ENCODE measurements around the gene EPOP. TPM values are rescaled to one million over a fixed set of nuclear protein-coding genes. Genes with fewer than 3 reads are reported as not detected.
A peak's percentile ranks its signal among the peaks of the same experiment; 100 is the strongest.

The EPOP gene
- total and polyA plus RNA-seq, 2 of the 13 experiments (the other 11 are each of a cell fraction or from before 2014, with no cell fraction given): 14.7 to 37.8 TPM

DNA sequence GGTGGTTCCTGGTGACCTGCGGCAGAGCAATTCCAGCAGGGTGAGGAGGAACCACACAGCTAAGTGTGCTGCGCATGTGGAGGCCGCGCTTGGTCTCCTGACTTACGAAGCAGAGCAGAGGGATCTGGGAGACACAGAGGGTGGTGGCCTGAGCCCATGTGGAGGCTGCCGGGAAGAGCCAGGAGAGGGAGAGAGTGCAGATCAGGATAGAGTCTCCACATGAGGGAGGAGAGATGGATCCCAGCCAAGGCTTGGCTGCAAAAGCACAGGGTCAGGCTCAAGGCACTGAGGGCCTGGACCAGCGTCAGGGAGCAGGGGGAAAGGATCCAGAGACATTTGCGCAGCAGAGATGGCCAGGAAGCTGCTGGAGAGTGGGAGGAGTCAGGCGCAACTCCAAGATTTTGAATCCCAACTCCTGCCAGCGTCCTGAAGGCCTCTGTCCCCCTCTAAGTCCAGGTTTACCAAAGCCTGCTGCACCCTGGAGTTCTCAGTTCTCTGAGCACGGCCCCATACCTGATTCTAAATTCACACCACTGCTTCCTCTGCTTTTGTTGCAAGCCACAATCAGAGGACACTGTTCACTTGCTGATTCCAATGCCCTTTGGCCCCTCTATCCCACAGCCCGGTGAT, 19.1 kb upstream of the EPOP start (continued):
- TF ChIP-seq, protein P1, sequence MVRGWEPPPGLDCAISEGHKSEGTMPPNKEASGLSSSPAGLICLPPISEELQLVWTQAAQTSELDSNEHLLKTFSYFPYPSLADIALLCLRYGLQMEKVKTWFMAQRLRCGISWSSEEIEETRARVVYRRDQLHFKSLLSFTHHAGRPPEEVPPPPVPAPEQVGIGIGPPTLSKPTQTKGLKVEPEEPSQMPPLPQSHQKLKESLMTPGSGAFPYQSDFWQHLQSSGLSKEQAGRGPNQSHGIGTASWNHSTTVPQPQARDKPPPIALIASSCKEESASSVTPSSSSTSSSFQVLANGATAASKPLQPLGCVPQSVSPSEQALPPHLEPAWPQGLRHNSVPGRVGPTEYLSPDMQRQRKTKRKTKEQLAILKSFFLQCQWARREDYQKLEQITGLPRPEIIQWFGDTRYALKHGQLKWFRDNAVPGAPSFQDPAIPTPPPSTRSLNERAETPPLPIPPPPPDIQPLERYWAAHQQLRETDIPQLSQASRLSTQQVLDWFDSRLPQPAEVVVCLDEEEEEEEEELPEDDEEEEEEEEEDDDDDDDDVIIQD (CRISPR knock-in tag; IDR thresholded peaks at IDR 0.05; ENCODE audit: low read depth): no peak
- TF ChIP-seq HOXA3 (CRISPR knock-in tag; IDR thresholded peaks at IDR 0.05) (peak; percentile 57), ZNF44 (CRISPR knock-in tag; IDR thresholded peaks at IDR 0.05) (no peak), ELF3 (CRISPR knock-in tag; IDR thresholded peaks at IDR 0.05) (no peak), E2F2 (CRISPR knock-in tag; IDR thresholded peaks at IDR 0.05; ENCODE audit: borderline replicate concordance) (no peak), SALL1 (CRISPR knock-in tag; IDR thresholded peaks at IDR 0.05) (peak; percentile 60; the same call in 1 of the 2 replicates), SAP130 (CRISPR knock-in tag; IDR thresholded peaks at IDR 0.05; ENCODE audit: low read depth) (no peak), ZNF333 (CRISPR knock-in tag; IDR thresholded peaks at IDR 0.05; ENCODE audit: borderline replicate concordance) (no peak), ZNF749 (CRISPR knock-in tag; IDR thresholded peaks at IDR 0.05; ENCODE audit: borderline replicate concordance) (no peak), ZBTB10 (CRISPR knock-in tag; IDR thresholded peaks at IDR 0.05; ENCODE audit: borderline replicate concordance) (no peak), SOX5 (CRISPR knock-in tag; IDR thresholded peaks at IDR 0.05; ENCODE audit: borderline replicate concordance) (no peak), CHCHD3 (CRISPR knock-in tag; IDR thresholded peaks at IDR 0.05) (peak; percentile 58; the same call in 1 of the 2 replicates), KLF6 (CRISPR knock-in tag; IDR thresholded peaks at IDR 0.05) (no peak), KDM5A (IDR thresholded peaks at IDR 0.05; ENCODE audit: borderline replicate concordance, low read length) (no peak), KLF16 (CRISPR knock-in tag; IDR thresholded peaks at IDR 0.05) (no peak), POLR2AphosphoS5 (IDR thresholded peaks at IDR 0.05; ENCODE audit: low read depth, low read length) (no peak)
- TF ChIP-seq, protein P2, sequence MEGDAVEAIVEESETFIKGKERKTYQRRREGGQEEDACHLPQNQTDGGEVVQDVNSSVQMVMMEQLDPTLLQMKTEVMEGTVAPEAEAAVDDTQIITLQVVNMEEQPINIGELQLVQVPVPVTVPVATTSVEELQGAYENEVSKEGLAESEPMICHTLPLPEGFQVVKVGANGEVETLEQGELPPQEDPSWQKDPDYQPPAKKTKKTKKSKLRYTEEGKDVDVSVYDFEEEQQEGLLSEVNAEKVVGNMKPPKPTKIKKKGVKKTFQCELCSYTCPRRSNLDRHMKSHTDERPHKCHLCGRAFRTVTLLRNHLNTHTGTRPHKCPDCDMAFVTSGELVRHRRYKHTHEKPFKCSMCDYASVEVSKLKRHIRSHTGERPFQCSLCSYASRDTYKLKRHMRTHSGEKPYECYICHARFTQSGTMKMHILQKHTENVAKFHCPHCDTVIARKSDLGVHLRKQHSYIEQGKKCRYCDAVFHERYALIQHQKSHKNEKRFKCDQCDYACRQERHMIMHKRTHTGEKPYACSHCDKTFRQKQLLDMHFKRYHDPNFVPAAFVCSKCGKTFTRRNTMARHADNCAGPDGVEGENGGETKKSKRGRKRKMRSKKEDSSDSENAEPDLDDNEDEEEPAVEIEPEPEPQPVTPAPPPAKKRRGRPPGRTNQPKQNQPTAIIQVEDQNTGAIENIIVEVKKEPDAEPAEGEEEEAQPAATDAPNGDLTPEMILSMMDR (CRISPR knock-in tag; IDR thresholded peaks at IDR 0.05): peak; percentile 25; the same call in 1 of the 2 replicates
- TF ChIP-seq, protein P3, sequence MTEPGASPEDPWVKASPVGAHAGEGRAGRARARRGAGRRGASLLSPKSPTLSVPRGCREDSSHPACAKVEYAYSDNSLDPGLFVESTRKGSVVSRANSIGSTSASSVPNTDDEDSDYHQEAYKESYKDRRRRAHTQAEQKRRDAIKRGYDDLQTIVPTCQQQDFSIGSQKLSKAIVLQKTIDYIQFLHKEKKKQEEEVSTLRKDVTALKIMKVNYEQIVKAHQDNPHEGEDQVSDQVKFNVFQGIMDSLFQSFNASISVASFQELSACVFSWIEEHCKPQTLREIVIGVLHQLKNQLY (CRISPR knock-in tag; IDR thresholded peaks at IDR 0.05): no peak
